Neural cell (in vitro differentiated cells): ENCODE measurements around the gene FURIN. TPM values are rescaled to one million over a fixed set of nuclear protein-coding genes. Genes with fewer than 3 reads are reported as not detected.
"Not testable (repeated sequence)": the region's sequence is repeated elsewhere in the genome, so short reads cannot be mapped to it uniquely, and the experiment has no call there.

Source experiments
- H2AFZ ChIP-seq: fragments of 200-600, 300-800 bp; sonication (generic), shearing (Covaris generic); 2 replicates; pipeline ENCODE4 v1.6.0; 2014; ENCODE audit warnings: low read depth, mild to moderate bottlenecking, antibody characterized with exemption, low read length, moderate library complexity
- H3F3A ChIP-seq: fragments of 200-600 bp; shearing (Covaris generic); 2 replicates; pipeline ENCODE4 v1.6.1; 2016; ENCODE audit warnings: mild to moderate bottlenecking, moderate library complexity, mixed read lengths, antibody characterized with exemption, low read length; ENCODE audit not compliant: insufficient read depth, poor library complexity, severe bottlenecking
- H3K27ac ChIP-seq: fragments of 200-600, 300-800 bp; sonication (generic), shearing (Covaris generic); 2 replicates; pipeline ENCODE4 v1.5.1; 2014; ENCODE audit warnings: mild to moderate bottlenecking, low read length, moderate library complexity
- H3K27me3 ChIP-seq: fragments of 300-800, 200-600 bp; sonication (generic), shearing (Covaris generic); 2 replicates; pipeline ENCODE4 v1.6.0; 2014; ENCODE audit warnings: mild to moderate bottlenecking, low read depth, low read length, moderate library complexity; ENCODE audit not compliant: insufficient read depth
- H3K36me3 ChIP-seq: fragments of 300-800, 200-600 bp; sonication (generic), shearing (Covaris generic); 2 replicates; pipeline ENCODE4 v1.5.1; 2014; ENCODE audit warnings: mild to moderate bottlenecking, antibody characterized with exemption, low read length, moderate library complexity; ENCODE audit not compliant: insufficient read depth
- H3K4me2 ChIP-seq: fragments of 300-800, 200-600 bp; sonication (generic), shearing (Covaris generic); 2 replicates; pipeline ENCODE4 v1.6.0; 2014; ENCODE audit warnings: mild to moderate bottlenecking, low read length
- H3K4me3 ChIP-seq: fragments of 300-800, 200-600 bp; sonication (generic), shearing (Covaris generic); 2 replicates; pipeline ENCODE4 v1.5.1; 2014; ENCODE audit warnings: mild to moderate bottlenecking, low read length, moderate library complexity
- H3K79me2 ChIP-seq: fragments of 200-600 bp; shearing (Covaris generic); replicated peaks from 2 replicates; pipeline ENCODE4 v1.6.0; 2014; ENCODE audit warnings: mild to moderate bottlenecking, low read length, moderate library complexity; ENCODE audit not compliant: insufficient read depth
- H3K9ac ChIP-seq: fragments of 300-800, 200-600 bp; sonication (generic), shearing (Covaris generic); 2 replicates; pipeline ENCODE4 v1.6.1; 2016; ENCODE audit warnings: mild to moderate bottlenecking, low read length, mixed read lengths
- H3K9me2 ChIP-seq: fragments of 200-600 bp; shearing (Covaris generic); 2 replicates; pipeline ENCODE4 v1.6.1; 2016; ENCODE audit warnings: mild to moderate bottlenecking, low read length, mixed read lengths; ENCODE audit not compliant: insufficient read depth
- H3K9me3 ChIP-seq: fragments of 200-600, 300-800 bp; sonication (generic), shearing (Covaris generic); 2 replicates; pipeline ENCODE4 v1.6.1; 2016; ENCODE audit warnings: mild to moderate bottlenecking, mixed run types, low read length, moderate library complexity, mixed read lengths
- H4K20me1 ChIP-seq: fragments of 200-600 bp; shearing (Covaris generic); 2 replicates; pipeline ENCODE4 v1.6.1; 2016; ENCODE audit warnings: mild to moderate bottlenecking, mixed run types; ENCODE audit not compliant: insufficient read depth
- EP300 ChIP-seq: fragments of 450-650 bp; conservative IDR thresholded peaks from 2 replicates; pipeline ENCODE4 v1.6.1; 2014; ENCODE audit warnings: antibody characterized with exemption, mild to moderate bottlenecking, moderate library complexity; ENCODE audit not compliant: poor library complexity, severe bottlenecking
- EZH2 ChIP-seq: fragments of 200-600, 300-800 bp; shearing (Covaris generic), sonication (generic); IDR thresholded peaks from 2 replicates; pipeline ENCODE4 v1.6.1; 2014; ENCODE audit warnings: antibody characterized with exemption, low read length, borderline replicate concordance, mild to moderate bottlenecking; ENCODE audit not compliant: insufficient read depth, poor library complexity, severe bottlenecking
- MXI1 ChIP-seq: fragments of 450-650 bp; conservative IDR thresholded peaks from 2 replicates; pipeline ENCODE4 v1.6.1; 2014; ENCODE audit warnings: antibody characterized with exemption, mild to moderate bottlenecking; ENCODE audit not compliant: poor library complexity, severe bottlenecking
- POLR2AphosphoS5 ChIP-seq: IDR thresholded peaks from 2 replicates; pipeline ENCODE4 v1.6.1; 2012
- RAD21 ChIP-seq: fragments of 450-650 bp; conservative IDR thresholded peaks from 2 replicates; pipeline ENCODE4 v1.6.1; 2014; ENCODE audit warnings: antibody characterized with exemption, mild to moderate bottlenecking, moderate library complexity
- REST ChIP-seq: IDR thresholded peaks from 2 replicates; pipeline ENCODE4 v1.6.1; 2012; ENCODE audit warnings: borderline replicate concordance
- SMC3 ChIP-seq: fragments of 450-650 bp; conservative IDR thresholded peaks from 2 replicates; pipeline ENCODE4 v1.6.1; 2014; ENCODE audit warnings: antibody characterized with exemption, mild to moderate bottlenecking, moderate library complexity; ENCODE audit not compliant: poor library complexity
- TAF1 ChIP-seq: IDR thresholded peaks from 2 replicates; pipeline ENCODE4 v1.6.1; 2012; ENCODE audit warnings: low read depth
- polyA plus RNA-seq: library from polyadenylated mRNA; depleted of rRNA; stranded (reverse); fragments of >200 nt; gene quantifications from 2 replicates; pipeline ENCODE4 v1.2.3, GENCODE V29; 2014
- TF ChIP-seq, protein P1 (sequence below): fragments of 450-650 bp; IDR thresholded peaks from 2 replicates; pipeline ENCODE4 v1.5.1; 2014; ENCODE audit warnings: antibody characterized with exemption, mild to moderate bottlenecking, moderate library complexity; ENCODE audit not compliant: poor library complexity, severe bottlenecking

FURIN gene
- polyA plus RNA-seq, 1 donor from 2014 or later: 4.3 TPM

GRCh38 chr15:90873488-90873997 lies 5.2 kb downstream of the FURIN start:
- no peak overlapping the region for H3K9ac ChIP-seq
- no peak overlapping the region for H2AFZ ChIP-seq
- no peaks in the 10 kb centered on the region for H3K9me3 ChIP-seq
- TF ChIP-seq TAF1: no peak
- no peak for TF ChIP-seq EP300
- no peak for TF ChIP-seq EZH2
- TF ChIP-seq, protein P1, sequence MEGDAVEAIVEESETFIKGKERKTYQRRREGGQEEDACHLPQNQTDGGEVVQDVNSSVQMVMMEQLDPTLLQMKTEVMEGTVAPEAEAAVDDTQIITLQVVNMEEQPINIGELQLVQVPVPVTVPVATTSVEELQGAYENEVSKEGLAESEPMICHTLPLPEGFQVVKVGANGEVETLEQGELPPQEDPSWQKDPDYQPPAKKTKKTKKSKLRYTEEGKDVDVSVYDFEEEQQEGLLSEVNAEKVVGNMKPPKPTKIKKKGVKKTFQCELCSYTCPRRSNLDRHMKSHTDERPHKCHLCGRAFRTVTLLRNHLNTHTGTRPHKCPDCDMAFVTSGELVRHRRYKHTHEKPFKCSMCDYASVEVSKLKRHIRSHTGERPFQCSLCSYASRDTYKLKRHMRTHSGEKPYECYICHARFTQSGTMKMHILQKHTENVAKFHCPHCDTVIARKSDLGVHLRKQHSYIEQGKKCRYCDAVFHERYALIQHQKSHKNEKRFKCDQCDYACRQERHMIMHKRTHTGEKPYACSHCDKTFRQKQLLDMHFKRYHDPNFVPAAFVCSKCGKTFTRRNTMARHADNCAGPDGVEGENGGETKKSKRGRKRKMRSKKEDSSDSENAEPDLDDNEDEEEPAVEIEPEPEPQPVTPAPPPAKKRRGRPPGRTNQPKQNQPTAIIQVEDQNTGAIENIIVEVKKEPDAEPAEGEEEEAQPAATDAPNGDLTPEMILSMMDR: no peak
- no peak for TF ChIP-seq SMC3
- TF ChIP-seq MXI1: no peak
- TF ChIP-seq REST: no peak
- TF ChIP-seq POLR2AphosphoS5: no peak
- TF ChIP-seq RAD21: no peak
- H3K36me3 ChIP-seq: no peaks in the 10 kb centered on the region
- H3K4me2 ChIP-seq: no peak overlapping the region
- no peak overlapping the region for H3K27ac ChIP-seq
- H3K4me3 ChIP-seq: no peak overlapping the region
- H4K20me1 ChIP-seq: no peaks in the 10 kb centered on the region
- no peaks in the 10 kb centered on the region for H3K9me2 ChIP-seq
- H3F3A ChIP-seq: no peaks in the 10 kb centered on the region
- no peaks in the 10 kb centered on the region for H3K27me3 ChIP-seq
- H3K79me2 ChIP-seq: peaks cover 9% of the 10 kb centered on the region

- Histone ChIP-seq H3K9me2 (no peaks in the 10 kb centered on the region), H3K79me2 (peaks cover 9% of the 10 kb centered on the region), H3K36me3 (no peaks in the 10 kb centered on the region), H3K9me3 (no peaks in the 10 kb centered on the region), H4K20me1 (no peaks in the 10 kb centered on the region), H3K4me2 (no peak overlapping the region), H3K27me3 (no peaks in the 10 kb centered on the region), H3K27ac (no peak overlapping the region), H3K9ac (no peak overlapping the region), H2AFZ (no peak overlapping the region), H3F3A (no peaks in the 10 kb centered on the region), H3K4me3 (no peak overlapping the region)
- TF ChIP-seq RAD21: no peak
- no peak for TF ChIP-seq REST
- TF ChIP-seq SMC3: no peak
- no peak for TF ChIP-seq EZH2
- no peak for TF ChIP-seq MXI1
- TF ChIP-seq, protein P1: no peak
- no peak for TF ChIP-seq EP300
- no peak for TF ChIP-seq POLR2AphosphoS5
- no peak for TF ChIP-seq TAF1
These were observed 5.7 kb downstream of the FURIN start for GRCh38 chr15:90873998-90874605.

GRCh38 chr15:90874986-90875385 lies 6.6 kb downstream of the FURIN start:
- not testable (repeated sequence) for H3K9me3 ChIP-seq, H3K9me2 ChIP-seq, H3K4me2 ChIP-seq, H3K4me3 ChIP-seq, H3K36me3 ChIP-seq, H3K79me2 ChIP-seq, H3F3A ChIP-seq, H3K9ac ChIP-seq, H3K27me3 ChIP-seq, H2AFZ ChIP-seq, H3K27ac ChIP-seq, H4K20me1 ChIP-seq
